ENCODE results near the gene BUB1.

GRCh38 chr2:110690083-110690965 lies 12.5 kb upstream of the BUB1 start:
- TF ChIP-seq CTCF (IDR thresholded peaks at IDR 0.05) (no peak), POLR2A (IDR thresholded peaks at IDR 0.05) (no peak)
